HCT116 (cell line): ENCODE results near the gene CPM. TPM values are rescaled to one million over a fixed set of nuclear protein-coding genes. Genes with fewer than 3 reads are reported as not detected.

ENCODE experiments used
- ATAC-seq: fragments of 200-7000 bp; cut with Tn5 transposase; 2 replicates; pipeline ENCODE4 v1.9.1; 2020; ENCODE audit warnings: mild to moderate bottlenecking, moderate library complexity
- BruUV-seq: library from RNA; stranded (reverse); fragments of 400-500 nt; replicated peaks from 2 replicates; lab custom pipeline; 2021; lab: Mats Ljungman, UMichigan
- CTCF ChIA-PET: fragments of 300-600 bp; sonication (Branson Sonifier 250); formaldehyde crosslinking; loops from one replicate; lab custom pipeline; 2021; ENCODE audit warnings: antibody characterized with exemption; lab: Charles Lee
- POLR2A ChIA-PET: fragments of 300-600, 350-600 bp; sonication (Branson Sonifier 250); formaldehyde crosslinking; loops from one replicate; lab custom pipeline; 2021; ENCODE audit warnings: antibody characterized with exemption; lab: Charles Lee
- RAD21 ChIA-PET, 2 experiments: fragments of 300-600 bp; sonication (Branson Sonifier 250); formaldehyde crosslinking; loops; one replicate each; lab custom pipeline; 2023; ENCODE audit warnings: low total read pairs in 2 of 2; ENCODE audit not compliant: uncharacterized antibody in 2 of 2, unreplicated experiment in 2 of 2, low non-redundant PET in 1 of 2; lab: Charles Lee
- DNase-seq: peaks from one replicate; pipeline ENCODE4 v3.0.0-alpha.2; 2010; ENCODE audit warnings: low read depth, low spot score
- H2AFZ ChIP-seq: fragments of 200-600 bp; shearing (Covaris generic), sonication (generic); 2 replicates; pipeline ENCODE4 v1.6.1; 2017; ENCODE audit warnings: low read depth, mixed run types, mixed read lengths, antibody characterized with exemption, low read length; ENCODE audit not compliant: poor library complexity, severe bottlenecking
- H3K27ac ChIP-seq: 2 replicates; pipeline ENCODE4 v1.5.1; 2012; ENCODE audit warnings: low read depth, low read length
- H3K27me3 ChIP-seq: fragments of 200-600 bp; sonication (generic); 2 replicates; pipeline ENCODE4 v1.6.1; 2016; ENCODE audit warnings: mixed run types, low read length, mixed read lengths; ENCODE audit not compliant: insufficient read depth
- H3K36me3 ChIP-seq, 2 experiments: fragments of 200-500 bp in 1 of 2; fragments of 200-600 bp in 1 of 2; sonication (Bioruptor generic) in 1 of 2; sonication (generic) in 1 of 2; 2 replicates each; pipeline versions ENCODE4 v1.5.1 to v1.6.1; 2014 to 2016; ENCODE audit warnings: low read length in 2 of 2, inconsistent platforms in 1 of 2, mixed read lengths in 1 of 2, mixed run types in 1 of 2; ENCODE audit not compliant: insufficient read depth in 2 of 2, control insufficient read depth in 1 of 2
- H3K4me1 ChIP-seq, 2 experiments: fragments of 200-600 bp in 1 of 2; sonication (generic) in 1 of 2; 2 replicates each; pipeline versions ENCODE4 v1.5.1 to v1.6.1; 2012 to 2017; ENCODE audit warnings: low read length in 2 of 2, inconsistent platforms in 1 of 2, mild to moderate bottlenecking in 1 of 2, mixed read lengths in 1 of 2, mixed run types in 1 of 2, moderate library complexity in 1 of 2; ENCODE audit not compliant: insufficient read depth in 2 of 2, control insufficient read depth in 1 of 2
- H3K4me2 ChIP-seq: fragments of 200-600 bp; sonication (generic); 2 replicates; pipeline ENCODE4 v1.6.1; 2017; ENCODE audit warnings: mixed run types, low read length, mixed read lengths
- H3K4me3 ChIP-seq, 2 experiments: fragments of 200-600 bp in 1 of 2; sonication (generic) in 1 of 2; replicated peaks in 1 of 2; 2 replicates each; pipeline ENCODE4 v1.5.1; 2011 to 2016; ENCODE audit warnings: low read length in 2 of 2, control low read depth in 1 of 2, low read depth in 1 of 2, mild to moderate bottlenecking in 1 of 2, mixed read lengths in 1 of 2, mixed run types in 1 of 2
- H3K79me2 ChIP-seq: fragments of 200-600 bp; sonication (generic); 2 replicates; pipeline ENCODE4 v1.6.1; 2017; ENCODE audit warnings: mild to moderate bottlenecking, mixed run types, low read length, moderate library complexity, mixed read lengths; ENCODE audit not compliant: insufficient read depth
- H3K9ac ChIP-seq: fragments of 200-600 bp; sonication (generic); 2 replicates; pipeline ENCODE4 v1.6.1; 2016; ENCODE audit warnings: low read length, mixed read lengths
- H3K9me2 ChIP-seq: fragments of 200-600 bp; sonication (generic), shearing (Covaris generic); 2 replicates; pipeline ENCODE4 v1.6.1; 2017; ENCODE audit warnings: mixed run types, mild to moderate bottlenecking, moderate library complexity; ENCODE audit not compliant: insufficient read depth
- H3K9me3 ChIP-seq, 2 experiments: fragments of 200-500 bp in 1 of 2; fragments of 200-600 bp in 1 of 2; sonication (Bioruptor generic) in 1 of 2; sonication (generic) in 1 of 2; 2 replicates each; pipeline ENCODE4 v1.6.1; 2014 to 2017; ENCODE audit warnings: low read length in 2 of 2, mixed read lengths in 2 of 2, inconsistent platforms in 1 of 2, low read depth in 1 of 2, mild to moderate bottlenecking in 1 of 2, mixed run types in 1 of 2, moderate library complexity in 1 of 2; ENCODE audit not compliant: control insufficient read depth in 1 of 2, insufficient read depth in 1 of 2
- H4K20me1 ChIP-seq: fragments of 200-600 bp; sonication (generic), shearing (Covaris generic); 2 replicates; pipeline ENCODE4 v1.6.1; 2017; ENCODE audit warnings: mixed run types, mild to moderate bottlenecking, moderate library complexity; ENCODE audit not compliant: insufficient read depth
- ATF3 ChIP-seq: IDR thresholded peaks from 2 replicates; pipeline ENCODE4 v1.6.1; 2012
- CBX3 ChIP-seq: IDR thresholded peaks from 2 replicates; pipeline ENCODE4 v1.6.1; 2012; ENCODE audit warnings: low read depth
- EZH2 ChIP-seq: fragments of 200-600 bp; sonication (generic); IDR thresholded peaks from 2 replicates; pipeline ENCODE4 v1.6.1; 2017; ENCODE audit warnings: antibody characterized with exemption, mixed run types
- EZH2phosphoT487 ChIP-seq: fragments of 200-600 bp; IDR thresholded peaks from 2 replicates; pipeline ENCODE4 v1.6.1; 2018; ENCODE audit warnings: antibody characterized with exemption, borderline replicate concordance
- FOSL1 ChIP-seq: IDR thresholded peaks from 2 replicates; pipeline ENCODE4 v1.6.1; 2012; ENCODE audit warnings: low read depth
- POLR2A ChIP-seq: IDR thresholded peaks from 2 replicates; pipeline ENCODE4 v1.7.0; 2011; ENCODE audit warnings: borderline replicate concordance; ENCODE audit not compliant: insufficient read depth, insufficient read length; ENCODE audit errors: extremely low read depth
- POLR2AphosphoS5 ChIP-seq: IDR thresholded peaks from 2 replicates; pipeline ENCODE4 v1.6.1; 2011; ENCODE audit warnings: mild to moderate bottlenecking, low read depth, low read length, moderate library complexity
- SP1 ChIP-seq: IDR thresholded peaks from 2 replicates; pipeline ENCODE4 v1.6.1; 2012; ENCODE audit warnings: low read depth
- SRF ChIP-seq: IDR thresholded peaks from 2 replicates; pipeline ENCODE4 v1.6.1; 2012; ENCODE audit warnings: low read depth
- ZBTB33 ChIP-seq: IDR thresholded peaks from 2 replicates; pipeline ENCODE4 v1.6.1; 2011; ENCODE audit warnings: mild to moderate bottlenecking, low read length, moderate library complexity; ENCODE audit not compliant: insufficient replicate concordance; ENCODE audit errors: extremely low read depth
- ZNF274 ChIP-seq: fragments of 200-500 bp; sonication (Bioruptor generic); IDR thresholded peaks from 2 replicates; pipeline ENCODE4 v1.6.1; 2014; ENCODE audit warnings: mild to moderate bottlenecking, low read depth, low read length, inconsistent platforms
- intact Hi-C: fragments of 100-400 bp; cut with micrococcal nuclease; formaldehyde crosslinking; loops from 2 replicates; pipeline ENCODE4 v1.10.0; 2022
- total RNA-seq: library from RNA; stranded (reverse); gene quantifications from one replicate; pipeline ENCODE4 v1.2.1, GENCODE V29; 2021; ENCODE audit not compliant: unreplicated experiment
- TF ChIP-seq, protein P1 (sequence below): IDR thresholded peaks from 2 replicates; pipeline ENCODE4 v1.6.1; 2012

Gene CPM
- total RNA-seq, 1 experiment from 2014 or later: 5.3 TPM

DNA sequence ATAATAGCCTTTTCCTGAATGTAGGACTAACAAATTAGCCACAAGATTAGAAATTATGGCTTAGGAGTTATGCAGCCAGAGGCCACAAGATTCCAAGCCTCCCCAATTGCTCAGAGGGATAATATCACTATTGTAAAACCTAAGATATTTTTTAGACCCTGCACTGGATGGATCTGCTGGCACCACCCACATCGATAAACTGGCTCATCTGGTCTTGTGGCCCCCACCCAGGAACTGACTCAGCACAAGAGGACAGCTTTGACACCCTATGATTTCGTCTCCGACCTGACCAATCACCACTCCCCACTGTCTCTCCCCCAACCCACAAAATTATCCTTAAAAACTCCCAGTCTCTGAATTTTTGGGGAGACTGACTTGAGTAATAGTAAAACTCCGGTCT is 54.7 kb downstream of the CPM start:
- DNase-seq: no peak
- no peaks in the 10 kb centered on the region for H3K27me3 ChIP-seq
- TF ChIP-seq SP1 (no peak), FOSL1 (no peak), EZH2 (no peak), EZH2phosphoT487 (no peak), ATF3 (no peak), ZBTB33 (no peak), POLR2A (no peak), SRF (no peak), POLR2AphosphoS5 (no peak), ZNF274 (no peak), CBX3 (no peak)
- TF ChIP-seq, protein P1, sequence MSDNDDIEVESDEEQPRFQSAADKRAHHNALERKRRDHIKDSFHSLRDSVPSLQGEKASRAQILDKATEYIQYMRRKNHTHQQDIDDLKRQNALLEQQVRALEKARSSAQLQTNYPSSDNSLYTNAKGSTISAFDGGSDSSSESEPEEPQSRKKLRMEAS: no peak
- TF ChIP-seq, all 23 proteins: peak for 0
- Histone ChIP-seq H3K9ac (no peak overlapping the region), H3K79me2 (no peaks in the 10 kb centered on the region), H3K4me1 (no peaks in the 10 kb centered on the region), H2AFZ (no peak overlapping the region), H3K27ac (no peak overlapping the region), H3K36me3 (no peaks in the 10 kb centered on the region), H3K4me2 (no peak overlapping the region), H4K20me1 (no peaks in the 10 kb centered on the region), H3K9me2 (no peaks in the 10 kb centered on the region), H3K9me3 (peaks cover 0 to 7% of the 10 kb centered on the region in 2 experiments; a peak in 1 of 4 replicates), H3K4me3 (no peak overlapping the region)
- RAD21 ChIA-PET: no interaction called here
- no peak for ATAC-seq
- no TSS peak for BruUV-seq
- intact Hi-C loops: no loop called here
- POLR2A ChIA-PET: no interaction called here
- CTCF ChIA-PET: no interaction called here
